Anterior cingulate cortex (tissue), 58 donors: ENCODE data around the gene RBCK1.
A peak's percentile ranks its signal among the peaks of the same experiment; 100 is the strongest.
"Not testable (repeated sequence)": the region's sequence is repeated elsewhere in the genome, so short reads cannot be mapped to it uniquely, and the experiment has no call there.

Experiments used
- DNase-seq, 58 donors: peaks; one replicate each; lab custom pipeline; 2025; lab: John Stamatoyannopoulos, UW

Gene RBCK1

DNA sequence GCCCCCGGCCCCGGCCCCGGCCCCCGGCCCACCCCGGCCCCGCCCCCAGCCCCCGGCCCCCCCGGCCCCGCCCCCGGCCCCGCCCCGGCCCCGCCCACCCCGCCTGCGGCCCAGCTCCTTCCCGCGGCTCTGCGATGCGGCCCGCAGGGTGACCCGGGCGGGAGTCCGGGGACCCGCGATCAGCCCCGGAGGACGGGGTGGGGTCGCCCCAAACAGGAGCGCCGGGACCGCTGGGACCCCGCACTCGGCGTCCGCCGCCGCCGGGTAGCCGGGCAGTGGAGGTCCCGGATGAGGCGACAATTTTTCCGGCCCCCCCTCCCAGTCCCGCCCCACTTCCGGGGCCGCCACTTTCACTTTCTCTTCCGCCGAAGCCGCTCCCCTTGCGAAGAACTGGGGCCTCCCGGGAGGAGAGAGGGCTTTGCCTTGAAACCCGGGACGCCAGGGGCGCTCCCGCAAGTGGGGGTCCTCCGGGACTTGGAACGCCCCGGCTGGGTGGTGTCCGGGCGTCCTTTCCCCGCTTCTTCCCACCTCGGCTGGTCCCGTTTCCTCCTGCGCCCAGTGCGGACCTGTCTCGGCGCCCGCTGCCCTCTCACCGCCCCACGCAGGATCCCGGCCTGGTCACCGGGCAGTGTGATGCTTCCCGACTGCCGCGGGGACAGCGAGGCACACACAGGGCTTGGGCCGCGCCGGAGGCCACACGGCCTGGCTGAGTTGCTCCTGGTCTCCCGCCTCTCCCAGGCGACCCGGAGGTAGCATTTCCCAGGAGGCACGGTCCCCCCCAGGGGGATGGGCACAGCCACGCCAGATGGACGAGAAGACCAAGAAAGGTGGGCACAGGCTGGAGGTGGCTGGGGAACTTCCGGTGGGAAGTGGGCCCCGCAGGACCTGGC lies at the start of gene RBCK1:
Gene RBCK1, plus strand, starts transcription at position 347 of the 890 bp plus-strand sequence. Its CDS starts 459 bp downstream, at position 806.
- peak in 57 of 58 donors; percentile 42 to 90 (median 77) for DNase-seq

DNA sequence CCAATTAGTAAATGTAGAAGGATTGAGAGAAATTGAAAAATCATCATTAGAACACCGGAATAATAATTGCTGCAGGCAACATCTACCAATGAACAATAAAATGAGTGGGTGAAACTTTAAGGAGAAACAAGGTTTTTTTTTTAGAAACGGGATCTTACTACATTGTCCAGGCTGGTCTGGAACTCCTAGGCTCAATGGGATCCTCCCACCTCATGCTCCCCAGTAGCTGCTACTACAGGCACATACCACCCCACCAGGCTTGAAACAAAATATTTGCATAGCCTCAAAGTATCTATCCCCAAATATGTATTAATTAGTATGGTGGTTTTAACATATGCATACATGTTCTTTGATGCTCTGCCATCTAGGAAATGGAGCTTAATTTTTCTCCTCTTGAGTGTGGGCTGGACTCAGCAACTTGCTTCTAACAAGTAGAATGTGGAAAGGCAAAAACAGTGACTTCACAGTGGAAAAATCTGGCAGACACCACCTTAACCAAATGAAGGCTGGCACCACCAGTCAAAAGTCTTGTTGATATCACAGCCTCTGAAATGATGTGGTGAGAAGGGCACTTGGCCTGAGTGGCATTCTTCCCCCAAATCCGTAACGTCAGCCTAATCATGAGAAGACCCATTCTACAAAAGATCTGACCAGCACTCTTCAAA lies 49.1 kb upstream of the RBCK1 start:
- DNase-seq: peak in 1 of 58 donors; percentile 40

DNA sequence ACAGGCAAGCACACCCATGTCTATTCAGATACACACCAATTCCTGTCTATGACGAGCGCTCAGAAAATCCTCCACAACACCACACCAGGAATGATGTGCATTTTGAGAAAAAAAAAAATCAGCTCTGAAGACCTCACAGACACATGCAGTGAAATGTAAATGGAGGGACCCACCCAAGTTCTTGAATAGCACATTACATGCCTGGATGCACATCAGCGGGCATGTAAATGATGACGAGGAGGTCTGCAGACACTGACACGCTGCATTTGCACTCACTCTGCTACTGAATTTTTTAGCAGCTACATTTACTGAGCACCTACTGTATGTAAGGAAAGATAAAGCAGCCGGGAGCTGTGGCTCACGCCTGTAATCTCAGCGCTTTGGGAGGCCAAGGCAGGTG lies 46.5 kb upstream of the RBCK1 start:
- no peak for DNase-seq

DNA sequence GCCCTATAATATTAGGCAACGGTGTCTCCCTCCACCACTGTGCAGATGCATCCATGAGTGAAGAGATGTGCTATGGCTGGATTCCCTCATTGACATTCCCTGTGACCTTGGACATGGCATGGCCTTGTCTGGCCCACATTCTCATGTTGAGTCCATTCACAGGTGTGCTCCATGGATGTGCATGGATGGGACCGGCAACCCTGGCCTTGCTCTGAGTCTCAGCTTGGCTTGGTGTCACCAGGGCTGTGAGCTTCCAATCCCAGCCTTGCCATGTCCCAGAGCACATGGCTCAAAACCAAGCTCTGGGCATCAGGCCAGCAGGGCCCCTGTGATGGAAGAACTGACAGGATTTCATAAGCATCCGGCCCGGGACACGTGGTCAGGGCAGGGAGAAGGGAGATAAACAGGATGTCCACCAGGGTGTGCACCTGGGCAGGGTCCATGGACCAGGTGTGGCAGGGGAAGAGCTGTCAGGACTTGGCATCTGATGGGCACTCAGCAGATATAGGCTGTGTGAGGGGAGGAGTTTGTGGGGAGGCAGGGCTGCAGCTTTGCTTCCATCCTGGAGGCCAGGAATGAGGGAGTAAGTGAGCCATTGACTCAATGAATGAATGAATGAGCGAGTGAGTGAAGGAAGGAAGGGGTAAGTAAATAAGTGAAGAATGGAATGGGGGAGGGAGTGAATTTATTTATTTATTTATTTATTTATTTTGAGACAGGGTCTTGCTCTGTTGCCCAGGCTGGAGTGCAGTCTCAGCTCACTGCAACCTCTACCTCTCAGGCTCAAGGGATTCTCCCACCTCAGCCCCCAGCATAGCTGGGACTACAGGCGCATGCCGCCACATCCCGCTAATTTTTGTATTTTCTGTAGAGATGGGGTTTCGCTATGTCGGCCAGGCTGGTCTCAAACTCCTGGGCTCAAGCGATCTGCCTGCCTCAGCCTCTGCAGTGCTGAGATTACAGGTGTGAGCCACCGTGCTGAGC lies 45.5 kb upstream of the RBCK1 start:
- peak in 46 of 58 donors; percentile 11 to 78 (median 44) for DNase-seq

DNA sequence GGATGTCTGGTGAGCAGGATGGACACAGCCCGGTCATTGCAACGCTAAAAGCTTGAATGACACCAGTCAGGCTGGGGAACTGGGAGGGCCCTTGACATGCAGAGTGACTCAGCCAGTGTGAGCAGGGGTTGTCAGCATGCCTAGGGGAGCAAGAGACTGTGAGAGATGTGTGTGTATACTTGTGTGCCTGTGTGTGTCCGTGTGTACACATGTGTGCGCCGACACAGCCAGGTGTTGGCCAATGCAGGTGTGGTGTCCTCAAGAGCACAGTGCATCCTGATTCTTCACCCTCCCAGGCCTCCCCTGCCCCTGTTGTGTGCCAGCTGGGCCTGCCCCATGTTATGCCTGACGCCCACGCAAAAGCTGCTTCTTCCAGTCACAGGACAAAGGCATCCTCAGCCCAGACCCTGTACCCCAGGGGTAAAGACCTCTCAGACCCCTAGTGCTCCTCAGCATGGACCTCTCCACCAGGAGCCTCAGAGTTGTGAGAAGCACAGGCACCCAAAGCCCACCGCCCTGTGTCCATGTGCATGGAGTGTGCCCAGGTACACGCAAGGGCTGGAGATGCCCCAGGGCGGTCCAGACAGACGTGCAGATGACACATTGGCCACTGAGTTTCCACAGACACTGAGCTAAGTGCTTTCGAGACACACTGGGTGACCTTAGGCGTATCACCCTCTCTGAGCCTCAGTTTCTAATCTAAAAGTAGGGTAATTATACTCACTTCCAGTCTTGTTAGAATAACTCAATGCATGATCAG lies 44.6 kb upstream of the RBCK1 start:
- no peak for DNase-seq

DNA sequence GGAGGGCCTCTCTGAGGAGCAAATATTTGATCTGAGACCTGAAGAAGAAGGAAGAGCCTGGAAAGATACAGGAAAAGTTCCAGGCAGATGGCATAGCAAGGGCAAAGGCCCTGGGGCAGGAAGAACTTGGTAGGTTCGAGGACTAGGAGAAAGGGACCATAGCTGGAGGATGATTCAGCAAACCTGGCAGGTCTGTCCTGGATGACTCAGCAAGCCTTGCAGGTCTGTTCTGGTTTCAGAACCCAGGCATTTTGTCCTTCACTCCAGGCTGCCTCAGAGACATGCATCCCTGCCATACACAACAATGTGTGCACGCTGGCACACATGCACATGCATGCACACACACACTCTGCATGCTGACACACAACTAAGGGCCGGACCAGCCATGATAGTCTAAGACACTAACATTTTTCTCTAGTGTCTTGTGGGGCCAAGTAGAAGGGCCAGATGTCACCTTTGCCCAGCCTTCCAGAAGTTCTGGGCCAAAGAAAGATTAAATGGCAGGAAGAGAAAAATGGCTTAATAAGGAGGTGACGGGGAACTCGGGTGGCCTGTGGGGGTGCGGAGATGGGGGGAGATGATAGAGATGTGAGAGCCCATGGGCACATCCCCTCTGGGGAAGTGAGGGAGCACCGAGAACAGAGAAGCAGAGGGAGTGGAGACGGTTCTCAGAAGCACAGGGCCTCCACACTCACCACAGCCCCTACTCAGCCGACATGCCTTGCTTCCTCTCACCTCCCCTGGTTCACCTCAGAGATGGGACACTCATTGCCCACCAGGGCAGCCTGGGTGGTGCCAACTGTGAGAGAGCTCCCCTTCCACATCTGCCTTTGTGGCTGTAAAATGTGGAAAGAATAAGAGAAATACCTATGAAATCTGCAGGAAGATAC lies 42.9 kb upstream of the RBCK1 start:
- DNase-seq: no peak

DNA sequence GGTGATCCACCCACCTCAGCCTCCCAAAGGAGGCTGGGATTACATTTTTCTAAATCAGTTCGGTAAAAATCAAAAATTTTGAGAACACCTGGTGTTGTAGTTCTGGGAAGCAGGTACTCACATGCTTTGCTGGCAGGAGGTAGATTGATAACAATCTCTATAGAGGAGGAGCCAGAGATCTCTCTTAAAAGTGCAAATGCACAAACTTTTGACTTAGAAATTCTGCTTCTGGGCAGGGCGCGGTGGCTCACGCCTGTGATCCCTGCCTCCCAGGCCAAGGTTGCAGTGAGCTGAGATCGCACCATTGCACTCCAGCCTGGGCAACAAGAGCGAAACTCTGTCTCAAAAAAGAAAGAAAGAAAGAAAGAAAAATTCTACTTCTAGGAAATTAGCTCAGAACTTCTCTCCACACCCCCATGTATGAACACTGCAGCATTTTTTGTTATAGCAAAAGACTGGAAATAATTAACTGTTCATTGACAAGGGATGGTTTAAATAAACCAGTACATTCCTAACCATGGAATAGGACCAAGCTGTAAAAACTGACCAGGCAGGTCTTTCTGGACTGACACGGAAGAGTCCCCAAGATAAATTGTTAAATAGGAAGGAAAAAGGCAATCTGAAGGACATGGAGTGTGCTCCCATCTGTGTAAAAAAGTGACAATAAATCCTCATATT lies 41.9 kb upstream of the RBCK1 start:
- DNase-seq: no peak

DNA sequence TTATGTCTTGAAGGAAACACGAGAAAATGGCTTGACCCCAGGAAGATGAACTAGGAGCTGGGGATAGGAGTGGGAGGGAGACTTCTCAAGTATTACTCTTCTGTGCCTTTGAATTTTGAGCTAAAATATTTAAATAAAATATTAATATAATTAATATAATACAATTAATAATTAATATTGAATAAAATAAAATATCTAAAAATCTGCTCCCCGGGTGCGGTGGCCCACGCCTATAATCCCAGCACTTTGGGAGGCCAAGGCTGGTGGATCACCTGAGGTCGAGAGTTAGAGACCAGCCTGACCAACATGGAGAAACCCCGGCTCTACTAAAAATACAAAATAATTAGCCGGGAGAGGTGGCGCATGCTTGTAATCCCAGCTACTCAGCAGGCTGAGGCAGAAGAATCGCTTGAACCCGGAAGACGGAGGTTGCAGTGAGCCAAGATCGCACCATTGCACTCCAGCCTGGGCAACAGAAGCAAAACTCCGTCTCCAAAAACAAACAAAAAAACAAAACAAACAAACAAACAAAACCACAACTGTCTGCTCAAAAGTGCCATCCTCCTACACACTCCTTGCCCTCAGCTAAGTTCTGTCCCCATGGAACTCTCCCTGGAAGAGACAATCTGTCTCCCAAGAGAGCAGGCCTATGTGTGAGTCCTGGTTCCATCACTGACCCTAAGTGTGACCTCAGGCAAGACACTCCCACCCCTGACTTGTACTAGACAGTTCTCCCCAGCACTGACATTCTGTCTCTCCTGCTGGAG lies 41.2 kb upstream of the RBCK1 start:
- no peak for DNase-seq

DNA sequence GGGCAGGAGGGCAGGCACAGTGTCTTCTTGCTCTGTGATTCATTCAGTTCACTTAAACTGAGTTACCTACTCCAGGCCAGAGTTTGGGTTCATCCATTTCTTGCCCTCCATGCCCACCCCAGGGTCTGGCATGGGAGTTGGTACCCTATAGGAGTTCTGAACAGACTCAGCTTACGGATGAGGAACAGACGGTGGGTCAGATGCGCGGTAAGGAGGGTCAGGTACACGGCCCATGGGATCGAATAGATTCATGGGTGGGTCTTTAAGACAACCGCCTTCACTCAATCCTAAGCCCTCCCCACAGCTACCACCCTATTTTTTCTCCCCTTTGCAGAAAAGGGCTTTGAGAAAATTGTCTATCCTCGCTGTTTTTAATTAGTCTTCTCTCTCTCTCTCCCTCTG lies 40.6 kb upstream of the RBCK1 start:
- DNase-seq: no peak

DNA sequence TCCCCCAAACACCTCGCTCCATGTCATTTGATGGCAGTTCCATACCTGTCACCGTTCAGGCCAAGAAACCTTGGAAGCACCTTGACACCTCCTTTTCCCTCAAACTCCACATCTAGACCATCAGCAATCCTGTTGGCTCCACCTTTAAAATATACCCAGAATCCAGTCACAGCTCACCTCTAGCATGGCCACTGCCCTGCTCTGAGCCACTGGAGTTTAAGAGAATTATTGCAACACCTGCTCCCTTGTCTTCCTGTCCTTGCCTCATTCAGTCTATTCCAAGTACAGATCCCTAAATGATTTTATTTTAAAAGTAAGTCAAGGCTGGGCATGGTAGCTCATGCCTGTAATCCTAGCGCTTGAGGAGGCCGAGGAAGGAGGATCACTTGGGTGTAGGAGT lies 39.2 kb upstream of the RBCK1 start:
- no peak for DNase-seq

DNA sequence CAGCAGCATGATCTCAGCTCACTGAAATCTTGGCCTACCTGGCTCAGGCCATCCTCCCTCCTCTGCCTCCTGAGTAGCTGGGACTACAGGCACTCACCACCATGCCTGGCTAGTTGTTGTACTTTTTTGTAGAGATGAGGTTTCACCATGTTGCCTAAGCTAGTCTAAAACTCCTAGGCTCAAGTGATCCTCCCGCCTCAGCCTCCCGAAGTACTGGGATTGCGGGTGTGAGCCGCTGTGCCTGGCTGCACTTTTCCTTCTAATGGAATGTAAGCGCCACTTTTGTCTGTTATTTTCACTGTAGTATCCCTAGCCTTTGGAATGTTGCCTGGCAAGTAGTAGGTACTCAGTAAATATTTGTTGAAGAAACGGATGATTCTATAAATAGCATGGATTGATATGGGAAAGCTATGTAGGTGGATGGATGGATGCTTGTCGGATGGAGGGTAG lies 37.9 kb upstream of the RBCK1 start:
- no peak for DNase-seq

DNA sequence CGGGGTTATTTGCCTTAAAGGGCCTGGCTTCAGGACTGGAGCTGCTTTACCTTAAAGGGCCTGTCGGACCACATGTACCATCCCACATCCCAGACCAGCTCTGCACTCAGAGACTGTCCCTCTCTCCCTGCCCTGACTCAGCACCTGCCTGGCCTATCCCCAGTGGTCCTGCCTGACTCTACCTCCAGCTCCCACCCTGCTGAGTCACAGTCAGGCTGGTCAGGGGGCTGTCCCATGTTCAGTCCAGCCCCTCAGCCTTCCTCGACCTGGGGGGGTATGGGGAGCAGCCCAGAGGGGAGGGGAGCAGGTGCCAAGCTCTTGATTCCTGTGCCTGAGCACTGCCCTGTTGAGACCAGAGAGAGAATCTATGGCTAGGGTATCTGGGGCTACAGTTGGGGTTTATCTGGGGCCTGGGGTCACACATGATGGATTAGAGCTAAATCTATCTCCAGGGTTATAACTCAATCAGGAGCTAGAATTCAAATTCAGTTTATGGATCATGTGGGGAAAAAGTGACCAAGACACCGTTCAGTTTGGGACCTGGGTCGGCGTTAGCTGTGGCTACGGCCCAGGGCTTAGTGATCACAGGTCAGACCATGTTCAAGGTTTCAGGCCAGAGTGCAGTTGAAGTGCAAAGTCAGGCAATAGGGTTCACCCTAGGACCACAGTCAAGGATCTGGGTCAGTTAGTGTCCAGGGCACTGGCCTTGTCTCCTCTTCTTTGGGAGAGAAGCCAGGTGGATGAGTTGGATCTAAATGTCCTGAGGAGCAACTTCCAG lies 36.9 kb upstream of the RBCK1 start:
- DNase-seq: no peak

DNA sequence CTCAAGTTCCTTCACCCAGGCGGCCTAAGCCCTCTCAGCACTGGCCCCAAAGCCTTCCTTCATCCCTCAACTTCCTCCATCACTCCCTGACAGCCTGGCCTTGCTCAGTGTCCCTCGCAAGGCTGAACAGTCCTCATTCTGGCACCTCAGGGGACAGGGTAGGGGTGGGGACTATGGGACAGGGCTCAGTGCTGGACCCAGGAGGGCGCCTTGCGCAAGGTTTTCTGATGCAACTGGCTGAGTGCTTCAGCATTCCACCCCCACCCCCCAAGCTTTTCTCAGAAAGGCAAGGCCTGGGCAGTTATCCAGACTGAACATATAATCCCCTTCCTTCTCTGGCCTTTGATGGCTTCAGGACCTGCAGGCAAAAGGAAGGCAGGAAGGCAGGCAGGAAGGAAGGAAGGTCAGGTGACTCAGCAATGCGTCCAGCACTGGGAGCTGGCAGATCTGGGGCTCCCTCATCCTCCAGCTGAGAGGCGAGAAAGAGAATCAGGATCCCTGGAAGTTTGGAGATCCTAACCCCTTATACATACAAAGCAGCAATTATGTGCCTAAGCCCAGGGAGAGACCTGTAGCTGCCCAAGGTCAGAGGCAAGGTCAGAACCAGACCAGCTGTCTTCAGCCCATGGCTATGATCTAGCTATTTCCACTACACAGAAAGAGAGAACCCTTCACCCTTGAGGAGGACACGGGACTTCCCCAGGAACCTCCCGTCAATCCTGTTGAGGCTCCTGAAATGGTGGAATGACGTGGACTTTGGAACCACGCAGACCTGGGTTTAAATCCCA lies 36.1 kb upstream of the RBCK1 start:
- DNase-seq: peak in 2 of 58 donors; percentile 18 to 48

DNA sequence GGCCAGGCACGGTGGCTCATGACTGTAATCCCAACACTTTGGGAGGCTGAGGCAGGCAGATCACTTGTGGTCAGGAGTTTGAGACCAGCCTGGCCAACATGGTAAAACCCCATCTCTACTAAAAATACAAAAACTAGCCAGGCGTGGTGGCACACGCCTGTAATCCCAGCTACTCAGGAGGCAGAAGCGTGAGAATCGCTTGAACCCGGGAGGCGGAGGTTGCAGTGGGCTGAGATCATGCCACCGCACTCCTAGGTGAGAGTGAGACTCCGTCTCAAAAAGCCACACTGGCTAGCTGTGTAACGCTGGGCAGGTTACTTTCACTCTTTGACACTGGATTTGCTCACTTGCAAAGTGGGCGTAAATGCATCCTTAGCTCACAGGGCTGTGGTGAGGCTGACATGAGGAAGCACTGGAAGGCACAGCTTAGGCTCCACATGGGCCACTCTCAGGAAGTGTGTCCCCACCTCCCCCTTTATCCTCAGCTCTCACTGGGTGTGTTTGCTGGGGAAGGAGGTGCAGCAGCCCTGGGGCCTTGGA lies 35.5 kb upstream of the RBCK1 start:
- DNase-seq: not testable (repeated sequence)

DNA sequence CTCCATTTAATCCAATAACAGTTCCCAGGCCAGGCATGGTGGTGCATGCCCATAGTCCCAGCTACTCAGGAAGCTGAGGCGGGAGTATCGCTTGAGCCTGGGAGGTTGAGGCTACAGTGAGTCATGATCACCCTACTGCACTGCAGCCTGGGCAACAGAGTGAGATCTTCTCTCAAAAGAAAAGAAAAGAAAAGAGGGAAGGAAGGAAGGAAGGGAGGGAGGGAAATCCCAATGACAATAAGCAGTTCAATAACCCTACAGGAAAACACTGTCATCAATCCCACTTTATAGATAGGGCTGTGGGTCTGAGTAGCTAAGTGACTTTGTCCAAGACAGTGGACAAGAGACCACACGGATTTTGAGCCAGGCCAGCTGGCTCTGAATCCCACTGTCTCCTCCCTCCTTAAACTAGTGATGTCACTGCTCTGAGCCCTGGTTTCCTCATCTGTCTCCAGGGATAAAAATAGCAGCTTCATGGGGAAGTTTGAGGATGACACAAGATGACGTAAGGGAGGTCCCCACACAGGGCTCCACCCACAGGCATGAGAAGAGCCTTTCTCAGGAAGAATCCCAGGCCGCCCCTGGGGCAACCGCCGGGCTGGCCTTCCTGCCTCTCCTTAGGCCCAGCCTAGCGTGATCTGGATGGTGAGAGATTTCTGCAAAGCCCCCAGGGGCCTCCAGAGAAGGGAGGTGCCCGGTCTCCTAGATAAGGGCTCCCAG lies 34.8 kb upstream of the RBCK1 start:
- no peak for DNase-seq
